NCI-H526 (cell line): ENCODE results near the gene GARIN3.
"Not testable (repeated sequence)": the region's sequence is repeated elsewhere in the genome, so short reads cannot be mapped to it uniquely, and the experiment has no call there.

ENCODE experiments used
- DNase-seq, 2 experiments: peaks; one replicate each; lab custom pipeline; 2025; lab: John Stamatoyannopoulos, UW

Gene GARIN3

GRCh38 chr5:157166214-157167213, at the start of gene GARIN3:
TSS of gene GARIN3 (minus strand) at chr5:157166264. CDS start at chr5:157166168, 96 bp downstream.
- DNase-seq: no peak

- no peak for DNase-seq
Measured at GRCh38 chr5:157215514-157216167, 49.6 kb upstream of the GARIN3 start.

- no peak for DNase-seq
Measured at GRCh38 chr5:157214861-157215513, 48.9 kb upstream of the GARIN3 start.

DNA sequence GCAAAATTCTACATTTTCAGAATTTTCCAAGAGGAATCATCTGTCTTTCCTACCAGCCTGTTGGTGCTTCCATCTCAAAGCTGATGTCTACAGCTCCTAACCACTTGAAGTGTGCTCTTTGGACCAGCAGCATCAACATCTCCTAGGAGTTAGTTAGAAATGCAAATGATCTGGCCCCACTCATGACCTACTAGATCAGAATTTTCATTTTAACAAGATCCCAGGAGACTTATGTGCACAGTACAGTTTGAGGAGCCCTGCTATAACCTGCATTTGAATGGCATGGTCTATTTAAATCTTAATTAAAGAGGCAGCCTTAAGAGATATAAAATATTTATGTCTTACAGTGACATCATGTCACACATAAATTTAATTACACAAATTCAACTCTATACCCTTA, 48.4 kb upstream of the GARIN3 start:
- peak; percentile 54 to 73 for DNase-seq

DNA sequence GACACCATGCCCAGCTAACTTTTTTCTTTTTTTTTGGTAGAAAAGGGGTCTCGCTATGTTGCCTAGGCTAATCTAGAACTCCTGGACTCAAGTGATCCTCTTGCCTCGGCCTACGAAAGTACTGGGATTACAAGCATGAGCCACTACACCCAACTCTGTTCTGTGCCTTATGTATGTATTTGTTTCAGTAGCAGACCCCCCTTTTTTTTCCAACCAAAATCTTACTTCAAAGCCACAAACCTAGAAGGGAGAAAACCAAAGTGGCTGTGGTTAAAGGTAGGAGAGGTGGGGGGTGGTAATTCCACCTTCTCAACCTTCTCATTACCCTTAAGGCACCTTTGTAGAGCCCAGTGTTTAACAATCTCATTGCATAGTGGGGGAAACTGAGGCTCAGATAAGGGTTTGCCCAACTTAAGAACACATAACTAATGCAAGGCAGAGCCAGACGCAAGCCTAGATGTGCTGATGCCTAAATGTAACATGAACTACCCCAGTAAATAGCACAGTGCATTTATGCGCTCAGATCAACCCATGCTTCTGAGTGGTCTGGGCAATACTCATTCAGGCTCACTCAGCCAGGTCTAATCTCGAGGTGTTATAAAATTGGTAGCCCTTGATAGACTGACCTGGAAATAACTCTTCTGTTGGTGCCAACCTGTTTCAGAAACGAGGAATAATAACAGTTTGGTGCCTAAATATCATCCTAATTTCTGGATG, 47.6 kb upstream of the GARIN3 start:
- no peak for DNase-seq

DNA sequence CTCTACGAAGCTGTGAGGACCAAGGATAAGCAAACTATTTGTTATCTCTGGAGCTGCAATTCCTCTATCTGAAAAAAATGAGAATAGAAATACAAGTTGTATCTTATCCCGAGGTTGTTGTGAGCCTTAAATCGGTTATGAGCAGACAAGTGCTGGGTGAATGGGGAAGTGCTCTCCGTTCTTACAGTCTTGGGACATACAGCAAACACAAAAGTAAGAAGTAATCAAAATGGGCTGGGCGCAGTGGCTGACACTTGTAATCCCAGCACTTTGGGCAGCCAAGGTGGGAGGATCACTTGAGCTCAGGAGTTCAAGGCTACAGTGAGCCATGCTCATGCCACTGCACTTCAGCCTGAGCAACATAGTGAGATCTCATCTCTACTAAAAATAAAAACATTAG, 46.2 kb upstream of the GARIN3 start:
- no peak for DNase-seq

- DNase-seq: not testable (repeated sequence)
Measured at GRCh38 chr5:157210652-157211051, 44.6 kb upstream of the GARIN3 start.

DNA sequence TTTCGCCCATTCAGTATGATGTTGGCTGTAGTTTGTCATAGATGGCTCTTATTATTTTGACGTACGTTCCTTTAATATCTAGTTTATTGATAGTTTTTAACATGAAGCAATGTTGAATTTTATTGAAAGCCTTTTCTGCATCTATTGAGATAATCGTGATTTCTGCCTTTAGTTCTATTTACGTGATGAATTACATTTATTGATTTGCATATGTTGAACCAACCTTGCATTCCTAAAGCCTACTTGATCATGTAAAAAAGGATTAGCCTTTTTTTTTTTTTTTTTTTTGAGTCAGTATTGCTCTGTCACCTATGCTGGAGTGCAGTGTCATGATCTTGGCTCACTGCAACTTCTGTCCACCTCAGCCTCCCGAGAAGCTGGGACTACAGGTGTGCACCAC, 39.6 kb upstream of the GARIN3 start:
- DNase-seq: no peak

- no peak for DNase-seq
Measured at GRCh38 chr5:157204765-157205164, 38.7 kb upstream of the GARIN3 start.

DNA sequence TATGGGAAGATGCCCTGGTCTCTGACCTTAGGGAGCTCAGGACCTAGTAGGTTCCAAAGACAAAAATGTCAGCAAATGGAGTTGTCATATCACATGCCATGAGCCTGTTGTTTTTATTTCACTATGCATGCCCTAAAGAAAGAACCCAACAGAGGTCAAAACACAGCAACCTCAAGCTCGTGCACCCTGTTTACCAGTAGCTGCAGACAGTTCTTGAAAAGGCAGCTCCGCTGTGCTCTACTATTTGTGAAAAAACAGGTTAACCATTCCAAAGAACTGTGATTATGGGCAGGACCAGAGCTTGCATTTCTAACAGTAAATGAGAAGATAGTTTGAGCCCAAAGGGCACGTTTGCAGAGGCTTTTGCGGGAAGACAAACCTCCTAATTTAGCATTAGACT, 37.4 kb upstream of the GARIN3 start:
- no peak for DNase-seq

DNA sequence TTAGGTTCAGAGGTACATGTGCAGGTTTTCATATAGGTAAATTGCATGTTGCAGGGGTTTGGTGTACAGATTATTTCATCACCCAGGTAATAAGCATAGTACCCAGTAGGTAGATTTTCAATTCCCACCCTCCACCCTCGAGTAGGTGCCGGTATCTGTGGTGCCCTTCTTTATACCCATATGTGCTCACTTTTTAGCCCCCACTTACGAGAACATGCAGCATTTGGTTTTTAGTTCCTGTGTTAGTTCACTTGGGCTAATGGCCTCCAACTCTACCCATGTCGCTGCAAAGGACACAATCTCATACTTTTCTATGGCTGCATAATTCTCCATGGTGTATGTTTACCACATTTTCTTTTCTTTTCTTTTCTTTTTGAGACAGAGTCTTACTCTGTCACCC, 35.8 kb upstream of the GARIN3 start:
- DNase-seq: no peak

GRCh38 chr5:157198277-157198986, 32.4 kb upstream of the GARIN3 start:
- no peak for DNase-seq

GRCh38 chr5:157197086-157197485, 31.0 kb upstream of the GARIN3 start:
- DNase-seq: no peak

DNA sequence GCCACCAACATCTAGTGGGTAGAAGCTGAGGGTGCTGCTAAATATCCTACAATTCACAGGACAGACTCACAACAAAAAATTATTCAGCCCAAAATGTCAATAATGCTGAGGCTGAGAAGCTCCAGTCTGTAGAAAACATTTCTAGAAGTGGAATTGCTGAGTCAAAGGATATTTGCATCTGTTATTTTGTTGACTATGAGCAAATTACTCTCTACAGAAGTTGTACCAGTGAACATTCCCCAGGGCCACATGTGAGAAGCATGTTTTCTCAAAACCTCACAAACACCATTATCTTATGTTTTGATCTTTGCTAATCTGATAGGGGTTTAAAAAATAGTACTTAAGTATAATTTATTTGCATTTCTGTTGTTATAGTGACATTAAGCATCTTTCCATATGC, 30.0 kb upstream of the GARIN3 start:
- DNase-seq: no peak

DNA sequence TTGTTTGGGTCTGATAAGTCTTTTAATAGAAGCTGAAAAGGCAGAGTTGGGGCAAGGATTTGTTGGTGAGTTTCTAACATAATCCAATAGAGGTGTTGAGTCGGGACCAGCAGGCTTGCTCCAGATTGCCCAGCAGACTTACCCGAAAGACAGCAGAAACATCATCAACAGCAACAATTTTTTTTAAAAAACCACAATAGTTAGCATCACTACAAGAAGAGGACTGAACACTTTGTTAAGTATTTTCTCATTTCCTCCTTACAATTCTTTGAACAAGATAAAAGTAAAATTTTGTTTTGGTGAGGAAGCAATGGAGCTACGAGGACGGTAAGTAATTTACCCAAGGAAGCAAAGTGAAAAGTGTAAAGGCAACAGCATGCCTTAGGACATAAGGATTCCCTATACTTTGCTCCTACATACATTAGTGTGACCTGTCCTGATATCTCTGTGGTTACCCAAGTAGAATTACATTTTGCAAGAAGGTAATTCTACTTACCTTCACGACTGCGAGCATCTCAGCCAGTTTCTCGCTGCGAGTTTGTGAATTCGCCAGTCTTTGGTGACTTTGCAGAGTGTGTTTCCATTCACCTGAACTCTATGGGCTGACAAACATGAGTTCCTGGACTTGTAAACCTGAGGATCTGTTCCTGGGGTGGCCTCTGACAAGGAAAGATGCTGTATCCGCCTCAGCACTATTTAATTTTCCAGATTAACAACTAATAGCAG, 27.8 kb upstream of the GARIN3 start:
- no peak for DNase-seq

GRCh38 chr5:157189223-157189622, 23.2 kb upstream of the GARIN3 start:
- no peak for DNase-seq

GRCh38 chr5:157188270-157188669, 22.2 kb upstream of the GARIN3 start:
- no peak for DNase-seq

GRCh38 chr5:157187046-157187754, 21.1 kb upstream of the GARIN3 start:
- DNase-seq: no peak

DNA sequence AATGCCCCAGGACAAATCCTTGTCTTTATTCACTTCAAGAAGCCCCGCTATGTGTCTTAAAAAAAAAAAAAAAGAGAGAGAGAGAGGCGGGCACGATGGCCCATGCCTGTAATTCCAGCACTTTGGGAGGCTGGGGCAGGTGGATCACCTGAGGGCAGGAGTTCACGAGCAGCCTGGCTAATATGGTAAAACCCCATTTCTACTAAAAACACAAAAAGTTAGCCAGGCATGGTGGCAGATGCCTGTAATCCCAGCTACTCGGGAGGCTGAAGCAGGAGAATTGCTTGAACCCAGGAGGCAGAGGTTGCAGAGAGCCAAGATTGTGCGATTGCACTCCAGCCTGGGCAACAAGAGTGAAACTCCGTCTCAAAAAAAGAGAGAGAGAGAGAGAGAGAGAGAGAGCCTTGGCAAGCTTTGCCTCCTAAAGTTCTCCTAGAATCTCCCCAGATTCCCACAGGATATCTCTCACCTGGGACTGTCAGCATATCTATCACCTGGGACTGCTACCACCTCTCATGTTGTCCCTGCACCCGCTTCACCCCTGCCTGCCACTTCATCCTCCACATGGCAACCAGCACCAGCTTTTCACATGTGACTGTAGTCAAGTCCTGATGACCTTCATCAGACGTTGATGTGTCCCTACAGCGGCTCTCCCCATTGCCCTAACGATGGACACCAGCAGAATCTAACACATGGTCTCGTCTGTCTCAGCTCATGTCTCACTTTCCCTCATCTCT, 20.4 kb upstream of the GARIN3 start:
- no peak for DNase-seq
